Right kidney (tissue), 1 donor: Measurements from ENCODE around the gene SEMA3C.

ENCODE experiments used
- DNase-seq: peaks from one replicate; pipeline ENCODE4 v3.0.0-alpha.2; 2016

Gene SEMA3C

DNA sequence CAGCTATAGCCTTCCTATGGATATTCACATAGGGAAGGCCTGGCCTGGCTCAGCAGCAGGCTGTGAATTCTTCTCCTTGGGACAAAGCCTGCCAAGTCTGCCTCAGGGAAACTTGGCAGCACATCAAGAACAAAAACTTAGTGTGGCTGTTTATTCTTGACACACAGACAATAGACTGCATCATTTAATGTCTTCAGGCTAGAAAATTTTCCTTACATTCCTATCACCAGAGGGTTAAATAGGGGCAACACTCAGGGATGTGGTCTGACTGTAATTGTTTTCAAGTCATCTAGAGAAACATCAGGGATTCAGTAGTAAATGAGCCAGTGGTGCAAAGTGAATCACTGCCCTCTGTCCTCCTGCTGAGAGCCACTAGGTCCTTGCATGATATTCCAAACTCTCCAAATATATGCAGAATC, 137.3 kb downstream of the SEMA3C start:
- no peak for DNase-seq

GRCh38 chr7:80781146-80781545, 137.7 kb downstream of the SEMA3C start:
- no peak for DNase-seq

- DNase-seq: no peak
These were observed 139.4 kb downstream of the SEMA3C start for GRCh38 chr7:80779456-80779855.

- no peak for DNase-seq
These were observed 143.0 kb downstream of the SEMA3C start for GRCh38 chr7:80775897-80776296.

GRCh38 chr7:80775482-80775881, 143.4 kb downstream of the SEMA3C start:
- DNase-seq: no peak

DNA sequence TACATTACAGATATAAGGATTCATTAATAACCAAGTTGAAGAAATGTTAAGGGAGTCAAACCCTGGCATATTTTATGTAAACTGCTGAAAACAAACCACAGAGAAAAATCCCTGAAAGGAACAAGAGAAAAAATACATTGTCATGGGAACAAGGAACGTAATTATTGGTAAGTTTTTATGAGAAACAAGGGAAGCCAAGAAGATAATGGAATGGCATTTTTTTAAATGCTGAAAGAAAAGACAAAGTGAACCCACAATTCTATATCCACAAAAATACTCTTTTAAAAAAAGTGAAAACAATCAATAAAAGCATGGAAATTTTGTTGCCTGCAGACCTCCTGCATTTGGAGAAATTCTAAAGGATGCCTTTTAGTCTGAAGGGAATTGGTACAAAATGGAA, 144.0 kb downstream of the SEMA3C start:
- DNase-seq: no peak

- no peak for DNase-seq
These were observed 144.9 kb downstream of the SEMA3C start for GRCh38 chr7:80773787-80774508.

GRCh38 chr7:80772347-80772993, 146.4 kb downstream of the SEMA3C start:
- no peak for DNase-seq

- DNase-seq: no peak
These were observed 147.3 kb downstream of the SEMA3C start for GRCh38 chr7:80771523-80771922.

DNA sequence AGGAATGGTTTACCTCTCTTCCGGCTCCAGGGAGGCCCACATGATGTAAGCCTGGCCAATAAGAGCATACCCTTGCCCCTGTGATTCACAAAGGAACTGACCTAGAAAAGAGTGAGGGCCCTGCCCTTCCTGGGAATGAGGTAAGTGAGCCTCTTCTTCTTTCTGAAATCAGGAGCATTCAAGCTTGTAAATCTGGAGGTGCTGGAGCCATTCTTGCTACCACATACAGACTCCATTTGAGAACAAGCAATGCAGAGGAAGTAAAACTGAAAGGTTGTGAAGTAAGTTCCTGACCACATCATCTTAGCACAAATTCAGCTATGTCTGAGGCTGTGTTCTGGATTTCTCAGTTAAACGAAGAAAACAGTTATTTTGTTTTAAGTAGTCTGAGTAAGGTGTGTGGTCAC, 148.2 kb downstream of the SEMA3C start:
- no peak for DNase-seq

- DNase-seq: no peak
These were observed 148.8 kb downstream of the SEMA3C start for GRCh38 chr7:80770061-80770460.

GRCh38 chr7:80768756-80769155, 150.1 kb downstream of the SEMA3C start:
- no peak for DNase-seq

DNA sequence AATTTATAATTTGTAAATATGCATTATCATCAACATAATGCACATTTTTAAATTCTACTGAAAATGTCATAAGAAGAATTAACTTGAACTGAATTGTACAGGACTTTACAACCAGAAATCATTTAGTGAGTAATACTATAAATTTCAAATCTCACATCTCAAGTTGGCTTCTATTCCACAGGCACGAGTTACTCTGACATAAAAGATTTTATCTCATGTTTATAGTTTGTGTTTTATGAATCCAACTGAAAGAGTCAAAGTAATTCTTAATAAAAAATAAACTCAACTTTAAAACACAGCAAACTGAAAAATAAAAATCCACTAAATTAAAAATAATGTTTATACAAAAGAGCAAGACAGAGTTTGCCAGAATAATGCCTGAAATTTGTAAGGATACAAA, 151.2 kb downstream of the SEMA3C start:
- DNase-seq: no peak

DNA sequence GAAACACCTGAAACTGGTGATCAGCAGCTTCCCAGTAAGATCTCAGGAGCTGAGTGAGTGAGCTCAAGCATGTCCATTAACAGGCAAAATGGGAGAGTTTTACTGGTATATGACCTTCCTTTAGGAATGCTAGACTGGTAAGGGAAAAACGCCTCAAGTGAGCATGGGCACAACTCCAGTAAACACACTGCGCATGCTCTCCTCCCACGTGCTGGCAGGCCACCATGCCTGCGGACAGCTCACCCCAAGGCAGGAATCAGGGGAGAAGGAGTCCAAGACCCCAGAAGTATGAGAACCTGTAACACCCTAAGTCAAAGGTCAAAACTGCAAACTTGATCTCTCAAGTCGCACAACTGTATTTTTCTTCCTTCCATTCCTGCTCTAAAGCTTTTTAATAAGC, 152.1 kb downstream of the SEMA3C start:
- no peak for DNase-seq

DNA sequence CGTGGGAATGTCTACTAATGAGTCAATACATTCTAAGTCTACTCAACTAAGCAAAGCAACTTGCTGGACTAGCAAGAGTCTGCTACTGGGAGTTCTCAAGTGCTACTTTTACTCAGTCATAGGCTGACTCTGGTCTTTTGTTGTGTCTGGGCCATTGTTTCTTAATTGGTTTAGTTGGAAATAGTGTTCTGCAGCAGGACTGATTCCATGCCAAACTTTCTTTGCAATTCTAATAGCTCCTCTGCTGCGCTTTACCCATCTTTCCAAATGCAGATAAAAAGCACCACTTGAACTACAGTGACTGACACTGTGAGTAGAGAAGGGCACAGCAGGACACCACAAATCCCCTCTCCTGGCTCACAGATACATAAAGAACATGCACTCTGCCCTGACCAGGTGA, 154.7 kb downstream of the SEMA3C start:
- DNase-seq: no peak

- no peak for DNase-seq
These were observed 155.1 kb downstream of the SEMA3C start for GRCh38 chr7:80763704-80764103.

DNA sequence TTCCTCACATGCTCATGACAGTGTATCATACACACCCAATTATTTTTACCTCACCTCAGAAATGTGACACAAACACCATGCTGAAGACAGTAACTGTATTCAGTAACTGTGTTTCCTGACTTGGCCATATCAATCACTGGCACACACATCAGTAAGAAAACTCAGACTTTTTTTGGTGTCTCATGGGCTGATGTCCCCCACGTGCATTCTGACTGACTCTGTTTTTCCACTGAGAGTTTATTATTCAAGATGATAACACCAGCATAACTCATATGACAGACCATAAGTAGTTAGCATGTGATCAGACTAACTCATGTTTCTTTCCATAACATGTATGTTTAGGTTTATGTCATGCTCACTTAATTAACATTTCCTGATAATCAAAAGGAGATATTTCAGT, 155.6 kb downstream of the SEMA3C start:
- no peak for DNase-seq

DNA sequence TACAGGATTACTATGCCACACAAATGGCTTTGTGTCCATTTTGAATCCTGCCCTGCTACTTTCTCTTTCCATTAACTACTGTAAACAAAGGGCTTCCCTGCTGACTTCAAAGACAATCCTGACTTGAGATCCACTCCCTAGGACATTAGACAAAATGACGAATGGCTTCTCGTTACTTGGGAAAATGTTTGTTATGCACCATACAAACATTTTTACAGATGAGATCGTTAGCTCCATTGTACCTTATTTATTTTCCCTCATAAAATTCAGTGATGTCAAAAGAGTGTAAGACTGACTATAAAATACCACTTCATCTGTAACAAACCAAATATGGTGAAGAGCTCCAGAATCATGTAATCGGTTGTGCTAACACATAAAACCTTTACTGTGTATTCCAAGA, 158.6 kb downstream of the SEMA3C start:
- DNase-seq: no peak

- DNase-seq: no peak
These were observed 165.7 kb downstream of the SEMA3C start for GRCh38 chr7:80752954-80753690.

- no peak for DNase-seq
These were observed 169.6 kb downstream of the SEMA3C start for GRCh38 chr7:80749270-80749669.

DNA sequence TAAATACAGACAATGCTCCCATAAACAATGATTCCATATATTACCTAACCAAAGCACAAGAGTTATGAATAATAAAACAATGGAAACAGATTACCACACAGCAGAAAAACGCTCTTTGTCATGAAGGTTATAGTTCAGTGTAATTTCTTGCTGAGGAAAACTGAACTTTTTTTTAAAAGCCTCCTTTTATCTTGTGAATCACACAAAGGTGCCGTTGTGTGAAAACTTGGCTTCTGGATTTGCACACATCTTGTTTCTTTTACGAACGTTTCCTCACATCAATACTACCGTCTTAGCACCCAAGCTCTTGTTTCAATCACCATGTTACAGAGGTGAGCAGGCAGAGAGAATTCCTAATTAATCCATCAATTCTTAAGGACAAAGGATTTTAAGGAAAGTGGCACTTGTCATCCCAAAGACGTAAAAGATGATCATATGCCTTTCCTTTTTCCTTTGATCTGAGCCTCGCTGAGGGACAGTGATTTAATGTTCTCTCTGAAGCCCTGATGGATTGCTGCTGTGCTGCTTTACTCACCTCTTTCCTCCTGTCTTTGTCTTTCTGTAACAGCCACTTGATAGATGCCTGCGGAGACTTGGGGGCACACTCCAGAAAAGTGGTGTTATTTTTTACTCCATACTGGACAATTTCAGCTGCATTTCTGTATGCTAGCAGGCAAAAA, 170.3 kb downstream of the SEMA3C start:
- no peak for DNase-seq

GRCh38 chr7:80740778-80741545, 177.9 kb downstream of the SEMA3C start:
- no peak for DNase-seq
